SU-DHL-6 (cell line): Measurements from ENCODE around the gene MYO1D.

Experiments
- EZH2phosphoT487 ChIP-seq: fragments of 200-600 bp; sonication (generic), shearing (Covaris generic); conservative IDR thresholded peaks from 2 replicates; pipeline ENCODE4 v1.6.1; 2018; ENCODE audit warnings: mild to moderate bottlenecking, antibody characterized with exemption, low read length, moderate library complexity, mixed read lengths
- TF ChIP-seq, protein P1 (sequence below): fragments of 200-600 bp; sonication (generic); IDR thresholded peaks from one replicate; pipeline ENCODE4 v1.5.1; 2017; ENCODE audit warnings: antibody characterized with exemption, mild to moderate bottlenecking, low read length, moderate library complexity; ENCODE audit not compliant: insufficient read depth, poor library complexity, severe bottlenecking

DNA sequence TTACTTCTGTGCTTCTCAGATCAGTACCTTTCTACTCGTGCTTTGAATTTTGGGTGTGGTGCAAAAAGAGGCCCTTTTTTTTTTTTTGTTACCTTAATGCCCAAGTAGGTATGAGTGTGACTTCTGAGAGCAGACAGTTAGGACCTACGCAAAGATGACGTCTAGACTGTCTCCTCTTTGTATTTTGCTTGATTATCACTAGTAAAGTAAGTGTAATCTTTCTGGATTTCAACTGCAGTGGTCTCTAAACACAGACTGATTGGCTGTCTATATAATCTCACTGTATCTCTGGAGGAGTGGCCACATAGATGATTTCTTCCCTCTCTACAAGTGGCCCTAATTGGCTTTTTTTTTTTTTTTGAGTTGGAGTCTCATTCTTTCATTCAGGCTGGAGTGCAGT lies 401.7 kb downstream of the MYO1D start:
- TF ChIP-seq, protein P1, sequence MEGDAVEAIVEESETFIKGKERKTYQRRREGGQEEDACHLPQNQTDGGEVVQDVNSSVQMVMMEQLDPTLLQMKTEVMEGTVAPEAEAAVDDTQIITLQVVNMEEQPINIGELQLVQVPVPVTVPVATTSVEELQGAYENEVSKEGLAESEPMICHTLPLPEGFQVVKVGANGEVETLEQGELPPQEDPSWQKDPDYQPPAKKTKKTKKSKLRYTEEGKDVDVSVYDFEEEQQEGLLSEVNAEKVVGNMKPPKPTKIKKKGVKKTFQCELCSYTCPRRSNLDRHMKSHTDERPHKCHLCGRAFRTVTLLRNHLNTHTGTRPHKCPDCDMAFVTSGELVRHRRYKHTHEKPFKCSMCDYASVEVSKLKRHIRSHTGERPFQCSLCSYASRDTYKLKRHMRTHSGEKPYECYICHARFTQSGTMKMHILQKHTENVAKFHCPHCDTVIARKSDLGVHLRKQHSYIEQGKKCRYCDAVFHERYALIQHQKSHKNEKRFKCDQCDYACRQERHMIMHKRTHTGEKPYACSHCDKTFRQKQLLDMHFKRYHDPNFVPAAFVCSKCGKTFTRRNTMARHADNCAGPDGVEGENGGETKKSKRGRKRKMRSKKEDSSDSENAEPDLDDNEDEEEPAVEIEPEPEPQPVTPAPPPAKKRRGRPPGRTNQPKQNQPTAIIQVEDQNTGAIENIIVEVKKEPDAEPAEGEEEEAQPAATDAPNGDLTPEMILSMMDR, result no peak
- TF ChIP-seq EZH2phosphoT487, result no peak
